ENCODE measurements around the gene KCNF1.

KCNF1 gene

DNA sequence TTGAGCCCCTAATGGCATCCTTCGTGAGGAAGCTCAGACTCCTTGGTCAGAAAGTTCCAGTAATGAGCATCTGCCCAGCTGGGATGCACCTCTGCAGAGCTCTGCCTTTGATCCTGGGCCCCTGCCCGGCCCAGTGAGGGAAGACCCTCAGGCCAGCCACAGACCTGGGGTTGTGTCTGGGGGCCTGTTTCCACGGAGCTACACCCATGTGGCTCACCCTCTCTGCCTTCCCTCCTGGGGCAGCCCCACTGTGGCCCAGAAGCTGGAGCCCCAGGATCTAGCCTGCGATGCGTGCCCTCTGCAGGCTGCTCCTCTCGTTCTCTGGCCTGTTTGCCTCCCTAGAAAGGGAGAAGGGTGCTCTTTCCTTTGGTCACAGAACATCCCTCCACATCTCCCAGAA lies 9.8 kb downstream of the KCNF1 start:
- DNase-seq: no peak

GRCh38 chr2:10922307-10923007 lies 10.7 kb downstream of the KCNF1 start:
- DNase-seq: no peak

DNA sequence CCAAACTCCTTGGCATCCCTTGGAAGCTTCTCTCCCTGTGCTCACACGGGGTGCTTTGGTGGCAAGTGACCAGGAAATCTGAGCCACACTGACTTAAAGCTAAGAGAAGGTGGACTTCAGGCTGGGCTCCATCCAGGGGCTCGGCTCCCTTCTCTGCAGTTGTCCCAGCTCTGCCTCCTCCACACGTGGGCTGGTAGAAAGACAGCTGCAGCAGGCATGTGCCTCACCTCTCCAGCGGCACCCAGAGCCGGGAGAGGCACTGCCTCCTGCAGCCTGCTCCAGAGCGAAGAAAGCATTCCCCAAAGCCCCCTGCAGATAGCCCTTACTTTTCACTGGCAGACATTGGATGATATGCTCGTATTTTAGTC lies 11.3 kb downstream of the KCNF1 start:
- DNase-seq: no peak

DNA sequence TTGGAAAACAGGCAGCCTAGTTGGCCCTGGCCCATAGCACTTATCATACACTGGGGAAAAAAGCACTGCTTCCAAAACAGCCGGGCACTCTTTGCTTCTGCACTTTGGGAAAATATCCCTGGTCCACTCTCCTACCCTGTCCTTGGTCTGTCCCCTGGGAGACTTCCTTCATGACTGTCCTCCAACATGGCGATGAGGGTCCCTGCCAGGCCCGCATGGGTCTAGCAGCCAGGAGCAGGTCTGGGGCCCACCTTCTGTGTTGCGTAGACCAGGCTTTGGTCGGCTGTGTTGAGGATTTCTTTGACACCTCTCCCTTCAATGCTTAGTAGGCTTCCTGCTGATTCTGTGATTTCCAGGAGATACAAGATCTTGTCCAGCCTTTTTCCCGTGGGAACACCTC lies 12.2 kb downstream of the KCNF1 start:
- DNase-seq: no peak

- no peak for DNase-seq
Observed at GRCh38 chr2:10924441-10924840, 12.7 kb downstream of the KCNF1 start.

GRCh38 chr2:10924859-10925258 lies 13.1 kb downstream of the KCNF1 start:
- no peak for DNase-seq

DNA sequence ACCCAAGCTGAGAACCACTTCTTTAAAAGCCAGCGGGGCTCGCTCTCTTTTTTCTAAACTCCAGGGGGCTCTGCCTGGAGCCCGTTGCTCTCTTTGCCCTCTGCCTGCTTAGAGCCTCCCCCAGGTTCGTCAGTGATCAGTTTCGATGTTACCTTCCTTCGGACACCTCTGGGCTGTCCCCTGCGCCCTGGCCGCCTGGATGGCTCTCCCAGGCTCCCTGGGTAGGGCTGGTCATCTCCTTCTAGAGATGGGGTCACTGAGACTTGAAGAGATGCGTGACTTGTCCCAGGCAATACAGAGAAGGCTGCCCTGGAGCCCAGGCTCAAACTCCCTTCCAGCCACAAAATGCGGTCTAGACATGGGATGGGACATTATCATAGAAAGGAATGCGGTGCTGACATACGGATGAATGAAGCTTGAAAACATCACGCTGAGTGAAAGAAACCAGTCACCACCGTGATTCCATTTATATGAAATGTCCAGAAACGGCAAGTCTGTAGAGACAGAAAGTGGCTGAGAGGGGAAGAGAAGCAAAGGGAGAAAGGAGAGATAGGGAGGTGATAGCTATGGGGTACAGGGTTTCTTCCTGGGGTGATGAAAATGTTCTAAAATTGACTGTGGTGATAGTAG lies 14.6 kb downstream of the KCNF1 start:
- no peak for DNase-seq

DNA sequence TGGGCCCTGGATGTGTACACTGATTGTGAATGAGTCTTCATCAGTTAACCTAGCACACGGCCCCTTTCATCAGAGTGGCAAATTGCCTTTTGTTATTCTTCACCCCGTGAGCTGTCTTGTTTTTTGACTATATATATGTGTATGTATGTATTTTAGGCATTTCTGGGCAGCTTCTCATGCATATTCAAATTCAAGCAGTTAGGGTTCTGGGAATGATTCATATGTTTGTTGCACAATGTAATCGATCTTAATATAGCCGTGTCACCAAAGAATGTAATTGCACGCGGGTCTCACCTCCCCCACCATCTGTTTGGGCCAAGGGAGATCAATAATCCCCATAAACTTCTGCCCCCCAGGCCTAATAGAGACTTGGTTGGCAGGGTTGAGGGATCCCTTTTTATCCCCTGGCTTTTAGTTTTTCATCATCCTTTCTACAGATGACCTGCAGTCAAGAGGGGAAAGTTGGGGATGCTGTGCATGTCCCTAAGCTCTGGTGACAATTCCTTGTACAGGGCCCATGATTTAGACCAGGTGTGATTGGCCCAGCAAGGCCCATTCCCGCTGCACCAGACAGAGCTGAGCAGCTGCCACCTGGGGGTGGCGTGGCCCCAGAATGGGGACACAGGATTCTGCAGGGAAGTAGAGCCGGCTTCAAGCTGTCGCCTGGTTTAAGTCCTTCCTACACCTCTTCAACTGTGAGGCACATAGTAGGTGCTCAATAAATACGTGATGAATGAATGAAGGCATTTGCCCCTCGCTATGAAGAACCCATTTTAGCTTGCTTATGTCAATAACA lies 19.2 kb downstream of the KCNF1 start:
- DNase-seq: no peak

- no peak for DNase-seq
Observed at GRCh38 chr2:10931710-10932255, 20.0 kb downstream of the KCNF1 start.

DNA sequence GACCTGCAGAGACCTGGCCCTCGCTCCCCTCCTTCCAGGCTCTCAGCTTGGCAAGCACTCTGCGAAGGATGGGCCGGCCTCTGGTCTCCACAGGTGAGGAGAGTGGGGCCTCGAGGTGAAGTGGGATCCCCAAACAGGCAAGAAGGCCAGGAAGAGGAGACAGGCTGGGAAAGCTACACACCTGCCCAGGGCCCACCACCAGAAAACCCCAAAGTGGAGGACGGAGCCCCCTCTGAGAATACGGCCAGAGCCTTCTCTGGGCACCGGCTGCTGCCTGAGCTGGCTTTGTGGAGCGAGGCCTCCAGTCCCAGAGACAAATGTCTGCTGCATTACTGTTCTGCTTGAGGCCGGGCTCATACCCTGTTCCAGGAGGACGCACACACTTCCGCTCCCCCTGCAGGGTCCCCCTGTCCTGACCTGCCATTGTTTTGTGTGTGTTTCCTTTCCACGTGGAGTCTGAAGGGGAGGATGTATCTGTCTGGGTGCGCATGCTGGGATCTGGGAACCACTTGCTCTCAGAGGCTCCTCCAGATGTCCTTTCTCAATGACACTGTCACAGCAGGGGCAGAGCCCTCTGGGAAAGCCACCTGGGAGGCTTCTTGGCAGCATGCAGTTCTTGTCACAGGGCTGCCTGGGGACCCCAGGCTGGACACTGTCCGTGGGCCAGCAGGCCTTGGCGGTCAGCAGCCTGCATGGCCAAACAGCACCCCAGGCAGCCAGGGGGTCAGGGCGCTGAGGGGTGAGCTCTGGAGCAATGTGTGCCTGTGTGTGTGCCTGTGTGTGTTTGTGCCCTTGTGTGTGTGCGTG lies 20.8 kb downstream of the KCNF1 start:
- no peak for DNase-seq

DNA sequence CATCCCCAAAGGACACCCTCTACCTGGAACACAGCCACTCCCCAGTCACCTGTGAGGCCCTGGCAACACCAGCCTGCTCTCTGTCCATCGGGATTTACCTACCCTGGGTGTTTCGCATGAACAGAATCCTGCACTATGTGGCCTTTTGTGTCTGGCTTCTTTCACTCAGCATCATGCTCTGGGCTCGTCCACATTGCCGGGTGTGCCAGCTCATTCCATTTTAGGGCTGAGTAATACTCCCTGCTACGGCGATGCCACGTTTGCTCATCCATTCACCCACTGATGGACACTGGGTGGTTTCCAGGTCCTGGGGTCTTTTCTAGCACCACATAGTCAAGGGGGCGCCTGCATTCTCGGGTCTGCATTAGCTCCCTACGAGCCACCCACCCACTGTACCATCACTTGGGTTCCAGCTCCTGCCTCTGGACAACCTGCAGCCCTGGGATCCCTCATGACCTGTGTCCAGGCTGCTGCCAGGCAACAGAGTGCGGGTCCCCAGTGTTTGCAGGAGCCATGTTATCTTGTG lies 22.0 kb downstream of the KCNF1 start:
- DNase-seq: no peak

- no peak for DNase-seq
Observed at GRCh38 chr2:10934308-10934978, 22.7 kb downstream of the KCNF1 start.

DNA sequence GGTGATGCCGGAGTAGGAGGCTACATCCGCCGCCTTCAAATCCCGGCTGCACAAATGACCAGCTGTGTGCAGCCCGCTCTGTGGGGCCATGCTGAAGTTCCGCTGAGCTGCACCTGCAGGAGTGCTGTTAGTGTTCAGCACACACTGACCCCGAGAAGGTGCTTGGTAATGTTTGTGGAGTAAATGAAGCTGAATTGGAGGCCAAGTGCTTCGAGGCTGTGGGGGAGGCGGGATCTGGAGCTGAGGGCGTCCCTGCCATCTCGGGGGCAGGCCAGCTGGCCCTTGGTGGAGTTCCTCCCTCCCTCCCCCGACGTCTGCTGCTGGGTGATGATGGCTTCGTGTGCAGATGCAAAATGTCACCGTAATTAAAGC lies 23.2 kb downstream of the KCNF1 start:
- no peak for DNase-seq

DNA sequence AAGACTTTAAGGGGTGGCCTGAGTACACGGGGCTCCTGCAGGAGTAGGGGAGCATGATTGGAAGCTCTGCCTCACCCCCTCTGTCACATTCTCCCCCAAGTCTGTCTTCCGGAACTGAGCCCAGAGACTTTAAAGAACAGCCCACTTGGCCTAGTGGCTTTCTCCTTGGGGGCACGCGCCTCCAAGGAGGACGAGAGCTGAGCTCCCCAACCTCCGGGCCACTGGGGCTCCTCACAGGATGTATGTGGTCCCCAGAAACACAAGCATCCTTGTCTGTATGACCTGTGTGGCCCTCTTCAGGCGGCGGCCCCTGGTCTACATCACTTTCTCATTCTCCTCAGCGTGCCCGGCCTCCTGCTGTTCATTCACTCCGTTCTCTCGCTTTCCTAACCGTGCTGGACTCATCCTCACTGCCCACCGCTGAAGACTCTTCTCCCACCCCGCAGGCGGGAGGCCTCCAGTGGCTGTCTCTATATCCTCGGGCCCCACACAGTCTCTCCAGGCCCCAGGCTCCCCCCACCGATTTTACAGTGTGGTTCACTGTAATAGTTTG lies 23.7 kb downstream of the KCNF1 start:
- no peak for DNase-seq

DNA sequence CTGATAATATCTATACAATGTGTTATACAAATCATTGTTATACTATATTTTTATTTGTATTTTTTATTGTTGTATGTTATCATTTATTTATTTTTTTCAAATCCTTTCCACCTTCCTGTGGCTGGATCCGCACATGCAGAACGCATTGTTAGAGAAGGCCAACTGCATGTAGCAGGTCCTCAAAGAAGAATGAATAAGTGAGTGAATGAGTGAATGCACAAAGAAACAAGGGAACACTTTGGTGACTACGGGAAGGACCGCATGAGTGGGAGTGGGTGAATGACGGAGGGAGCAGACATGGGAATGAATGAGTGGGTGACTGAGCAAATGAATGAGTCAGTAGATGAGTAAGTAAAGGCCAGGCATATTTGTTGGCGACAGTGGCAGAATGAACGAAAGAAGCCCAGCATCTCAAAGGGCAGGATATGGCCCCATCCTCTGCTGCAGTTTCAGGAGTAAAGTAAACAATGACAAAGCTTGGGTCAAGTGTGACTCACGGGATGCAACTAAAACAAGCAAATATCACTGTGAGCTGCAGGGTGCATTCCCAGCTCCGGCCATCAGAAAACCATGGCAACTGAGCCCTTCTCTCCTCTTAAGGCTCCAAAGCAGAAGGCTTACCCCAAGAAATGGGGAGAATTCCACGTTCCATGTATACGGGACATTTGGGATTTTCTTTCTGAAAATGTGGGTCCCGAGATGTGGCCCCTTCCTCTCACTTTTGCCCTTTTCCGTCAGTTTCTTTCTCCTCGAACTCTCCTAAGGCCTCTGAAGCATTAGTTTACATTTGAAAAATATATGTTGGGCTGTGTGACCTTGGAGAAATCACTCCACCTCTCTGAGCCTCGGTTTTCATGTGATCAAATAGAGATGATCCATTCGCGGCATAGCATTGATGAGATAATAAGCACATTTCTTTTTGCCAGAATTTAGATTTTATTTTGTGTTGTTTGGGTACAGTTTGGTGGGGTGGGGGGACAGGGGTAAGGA lies 24.5 kb downstream of the KCNF1 start:
- no peak for DNase-seq

- DNase-seq: no peak
Observed at GRCh38 chr2:10939058-10939457, 27.3 kb downstream of the KCNF1 start.

GRCh38 chr2:10940596-10940995 lies 28.9 kb downstream of the KCNF1 start:
- DNase-seq: no peak

- DNase-seq: no peak
Observed at GRCh38 chr2:10941383-10941782, 29.6 kb downstream of the KCNF1 start.

DNA sequence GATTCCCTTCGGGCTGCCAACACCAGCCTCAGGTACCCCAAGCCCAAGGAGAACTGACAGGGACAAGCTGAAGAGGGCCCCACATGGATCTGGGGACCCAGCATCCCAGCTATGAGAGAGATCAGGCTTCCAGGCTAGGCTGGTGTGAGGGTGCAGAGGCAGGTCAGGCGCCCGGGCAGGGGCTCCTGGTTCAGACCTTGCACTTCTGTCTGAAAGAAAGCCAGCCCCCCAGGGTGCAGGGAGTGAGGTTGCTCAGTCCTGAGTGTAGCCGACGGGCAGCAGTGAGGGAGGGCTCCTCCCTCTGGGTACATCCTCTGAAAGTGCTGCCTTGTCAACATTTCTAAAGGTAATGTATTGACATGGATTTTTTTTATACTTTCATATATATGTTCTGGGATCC lies 33.1 kb downstream of the KCNF1 start:
- no peak for DNase-seq

GRCh38 chr2:10946394-10946793 lies 34.7 kb downstream of the KCNF1 start:
- DNase-seq: no peak

DNA sequence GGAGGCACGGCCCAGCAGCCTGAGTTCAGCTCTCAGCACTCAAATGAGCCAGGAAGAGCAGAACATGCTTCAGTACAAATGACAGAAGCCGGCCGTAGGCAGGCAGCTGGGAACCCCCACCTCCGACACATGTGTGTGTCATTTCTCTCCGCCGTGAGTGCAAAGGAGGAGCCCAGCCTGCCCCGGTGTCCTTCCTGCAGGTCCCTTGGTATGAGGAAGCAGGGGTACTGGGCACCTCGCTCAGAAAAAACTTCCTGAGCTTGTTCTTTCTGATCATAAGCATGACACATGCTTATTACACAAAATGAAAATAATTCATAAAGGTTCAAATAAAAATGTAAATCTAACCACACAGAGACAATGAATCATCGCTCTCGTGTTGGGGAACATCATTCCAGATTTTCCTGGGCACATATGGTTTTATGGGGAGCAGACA lies 35.3 kb downstream of the KCNF1 start:
- DNase-seq: no peak

Data from NCI-H2227 treated with DMSO at 0.1 percent for 48 hours (cell line).